ENCODE results near the gene MINDY4. TPM values are rescaled to one million over a fixed set of nuclear protein-coding genes. Genes with fewer than 3 reads are reported as not detected.
A peak's percentile ranks its signal among the peaks of the same experiment; 100 is the strongest.
"Not testable (repeated sequence)": the region's sequence is repeated elsewhere in the genome, so short reads cannot be mapped to it uniquely, and the experiment has no call there.

Gene MINDY4
- total RNA-seq, 1 donor from 2014 or later, result 4.4 TPM

GRCh38 chr7:30802812-30803211, 31.6 kb downstream of the MINDY4 start:
- Mint-ChIP-seq H3K4me3 (ENCODE audit: unreplicated experiment) (no peak overlapping the region), H3K9me3 (ENCODE audit: unreplicated experiment) (no peaks in the 10 kb centered on the region), H3K36me3 (ENCODE audit: unreplicated experiment) (peaks cover 10% of the 10 kb centered on the region), H3K27ac (ENCODE audit: unreplicated experiment) (no peak overlapping the region), H3K27me3 (ENCODE audit: unreplicated experiment) (no peaks in the 10 kb centered on the region), H3K4me1 (ENCODE audit: unreplicated experiment) (peaks cover 36% of the 10 kb centered on the region)
- peak; percentile 25 for DNase-seq (ENCODE audit: extremely low spot score, unreplicated experiment)
- TF ChIP-seq CTCF (IDR thresholded peaks at IDR 0.05), result no peak

DNA sequence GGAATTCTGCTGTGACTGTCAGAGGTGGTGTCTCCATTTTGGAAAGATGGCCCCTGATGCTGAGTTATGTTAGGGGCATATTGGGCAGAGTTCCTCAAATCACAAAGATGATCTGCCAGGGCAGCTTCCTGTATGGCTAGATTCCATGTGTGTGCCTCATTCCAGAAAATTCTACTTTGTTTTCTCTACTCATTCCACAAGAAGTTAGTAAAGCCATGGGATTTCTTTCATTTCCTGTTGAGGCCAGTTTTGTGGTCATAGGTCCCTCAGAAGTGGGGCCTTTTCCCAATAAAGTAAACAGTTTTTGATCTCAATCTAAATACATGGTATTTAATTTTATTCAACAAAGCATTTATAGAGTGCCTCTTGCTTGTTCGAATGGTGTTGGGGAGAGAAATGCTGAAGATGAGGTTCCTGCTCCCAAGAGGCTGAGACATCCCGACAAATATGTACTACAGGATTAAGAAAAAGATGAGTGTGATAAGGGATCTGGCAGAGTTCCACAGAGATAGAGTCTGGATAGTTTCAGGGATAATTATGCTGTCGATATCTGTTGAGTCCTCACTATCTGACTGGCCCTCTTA, 33.0 kb downstream of the MINDY4 start:
- no peak for TF ChIP-seq CTCF (IDR thresholded peaks at IDR 0.05)
- Mint-ChIP-seq H3K4me3 (ENCODE audit: unreplicated experiment) (no peak overlapping the region), H3K4me1 (ENCODE audit: unreplicated experiment) (peaks cover 34% of the 10 kb centered on the region), H3K36me3 (ENCODE audit: unreplicated experiment) (peaks cover 12% of the 10 kb centered on the region), H3K27ac (ENCODE audit: unreplicated experiment) (peak overlapping the region; percentile 62), H3K9me3 (ENCODE audit: unreplicated experiment) (no peaks in the 10 kb centered on the region), H3K27me3 (ENCODE audit: unreplicated experiment) (no peaks in the 10 kb centered on the region)
- peak; percentile 42 for DNase-seq (ENCODE audit: extremely low spot score, unreplicated experiment)

- DNase-seq (ENCODE audit: extremely low spot score, unreplicated experiment), result peak; percentile 66
- peaks cover 2% of the 10 kb centered on the region for H3K27me3 Mint-ChIP-seq (ENCODE audit: unreplicated experiment)
- peaks cover 25% of the 10 kb centered on the region for H3K4me1 Mint-ChIP-seq (ENCODE audit: unreplicated experiment)
- peaks cover 12% of the 10 kb centered on the region for H3K36me3 Mint-ChIP-seq (ENCODE audit: unreplicated experiment)
- TF ChIP-seq CTCF (IDR thresholded peaks at IDR 0.05), result no peak
- H3K27ac Mint-ChIP-seq (ENCODE audit: unreplicated experiment), result no peak overlapping the region
- no peak overlapping the region for H3K4me3 Mint-ChIP-seq (ENCODE audit: unreplicated experiment)
- no peaks in the 10 kb centered on the region for H3K9me3 Mint-ChIP-seq (ENCODE audit: unreplicated experiment)
Measured at GRCh38 chr7:30805081-30805691, 34.0 kb downstream of the MINDY4 start.

DNA sequence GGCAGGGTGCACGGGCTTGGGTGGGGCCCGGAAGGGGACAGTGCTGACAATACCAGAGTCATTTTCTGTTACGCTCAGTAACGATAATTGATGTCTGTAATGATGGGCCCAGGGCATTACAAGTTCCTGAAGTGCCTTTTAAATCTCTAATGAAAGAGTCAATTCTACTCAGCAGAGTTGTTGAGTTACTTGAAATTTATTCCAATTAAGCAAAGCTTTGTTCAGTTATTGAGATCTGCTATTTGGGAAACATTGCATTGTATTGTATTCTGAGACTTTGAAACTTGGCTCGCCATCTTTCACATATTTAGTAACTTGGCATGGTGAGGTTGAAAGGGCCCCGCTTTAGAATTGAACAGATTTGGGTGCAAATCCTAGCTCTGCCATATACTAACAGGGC, 34.7 kb downstream of the MINDY4 start:
- Mint-ChIP-seq H3K36me3 (ENCODE audit: unreplicated experiment) (peaks cover 12% of the 10 kb centered on the region), H3K4me1 (ENCODE audit: unreplicated experiment) (peaks cover 20% of the 10 kb centered on the region), H3K27ac (ENCODE audit: unreplicated experiment) (no peak overlapping the region), H3K9me3 (ENCODE audit: unreplicated experiment) (no peaks in the 10 kb centered on the region), H3K27me3 (ENCODE audit: unreplicated experiment) (peaks cover 2% of the 10 kb centered on the region), H3K4me3 (ENCODE audit: unreplicated experiment) (no peak overlapping the region)
- no peak for TF ChIP-seq CTCF (IDR thresholded peaks at IDR 0.05)
- DNase-seq (ENCODE audit: extremely low spot score, unreplicated experiment), result no peak

DNA sequence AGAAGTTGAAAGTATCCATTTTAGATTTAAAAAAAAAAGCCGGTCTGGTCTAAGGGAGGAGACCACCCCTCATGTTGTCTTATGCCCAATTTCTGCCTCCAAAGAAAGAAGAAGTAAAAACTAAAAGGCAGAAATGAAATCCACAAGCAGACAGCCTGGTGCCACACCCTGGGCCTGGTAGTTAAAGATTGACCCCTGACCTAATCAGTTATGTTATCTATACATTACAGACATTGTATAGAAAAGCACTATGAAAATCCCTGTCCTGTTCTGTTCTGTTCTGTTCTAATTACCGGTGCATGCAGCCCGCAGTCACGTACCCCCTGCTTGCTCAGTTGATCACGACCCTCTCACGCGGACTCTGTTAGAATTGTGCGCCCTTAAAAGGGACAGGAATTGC, 36.3 kb downstream of the MINDY4 start:
- peaks cover 12% of the 10 kb centered on the region for H3K36me3 Mint-ChIP-seq (ENCODE audit: unreplicated experiment)

GRCh38 chr7:30807941-30808340, 36.7 kb downstream of the MINDY4 start:
- DNase-seq (ENCODE audit: extremely low spot score, unreplicated experiment), result peak; percentile 75
- H3K36me3 Mint-ChIP-seq (ENCODE audit: unreplicated experiment), result peaks cover 14% of the 10 kb centered on the region
- not testable (repeated sequence) for H3K27me3 Mint-ChIP-seq (ENCODE audit: unreplicated experiment); H3K9me3 Mint-ChIP-seq (ENCODE audit: unreplicated experiment); H3K27ac Mint-ChIP-seq (ENCODE audit: unreplicated experiment); H3K4me3 Mint-ChIP-seq (ENCODE audit: unreplicated experiment)
- H3K4me1 Mint-ChIP-seq (ENCODE audit: unreplicated experiment), result peaks cover 20% of the 10 kb centered on the region

More for the DNA sequence above, 36.3 kb downstream of the MINDY4 start:
- H3K4me1 Mint-ChIP-seq (ENCODE audit: unreplicated experiment), result peaks cover 20% of the 10 kb centered on the region
- DNase-seq (ENCODE audit: extremely low spot score, unreplicated experiment); H3K9me3 Mint-ChIP-seq (ENCODE audit: unreplicated experiment); H3K4me3 Mint-ChIP-seq (ENCODE audit: unreplicated experiment); H3K27me3 Mint-ChIP-seq (ENCODE audit: unreplicated experiment); H3K27ac Mint-ChIP-seq (ENCODE audit: unreplicated experiment): not testable (repeated sequence)

Data from osteocyte (in vitro differentiated cells).